ENCODE measurements around the gene CYBC1.

DNA sequence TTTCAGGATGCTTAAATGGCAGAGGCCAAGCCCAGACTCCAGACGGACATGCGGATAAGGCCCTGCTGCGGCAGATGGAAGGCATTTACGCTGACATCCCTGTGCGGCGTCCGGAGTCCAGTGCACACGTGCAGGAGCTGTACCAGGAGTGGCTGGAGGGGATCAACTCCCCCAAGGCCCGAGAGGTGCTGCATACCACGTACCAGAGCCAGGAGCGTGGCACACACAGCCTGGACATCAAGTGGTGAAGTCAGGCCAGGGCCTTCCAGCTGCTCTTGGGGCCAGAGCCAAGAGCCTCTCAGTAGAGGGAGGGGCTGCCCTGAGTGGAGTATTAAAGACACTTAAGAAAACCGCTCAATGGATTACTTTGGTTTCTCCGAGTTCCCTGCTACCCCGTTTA lies 37.4 kb upstream of the CYBC1 start:
- no peak for TF ChIP-seq SUZ12 (IDR thresholded peaks at IDR 0.05; ENCODE audit: low read length)
- no peak for TF ChIP-seq POLR2AphosphoS5 (IDR thresholded peaks at IDR 0.05; ENCODE audit: low read depth, low read length)
- TF ChIP-seq HDAC2 (IDR thresholded peaks at IDR 0.05; ENCODE audit: borderline replicate concordance in 1 of 2, low read depth in 2 of 2, low read length in 2 of 2): no peak
- TF ChIP-seq, protein P1, sequence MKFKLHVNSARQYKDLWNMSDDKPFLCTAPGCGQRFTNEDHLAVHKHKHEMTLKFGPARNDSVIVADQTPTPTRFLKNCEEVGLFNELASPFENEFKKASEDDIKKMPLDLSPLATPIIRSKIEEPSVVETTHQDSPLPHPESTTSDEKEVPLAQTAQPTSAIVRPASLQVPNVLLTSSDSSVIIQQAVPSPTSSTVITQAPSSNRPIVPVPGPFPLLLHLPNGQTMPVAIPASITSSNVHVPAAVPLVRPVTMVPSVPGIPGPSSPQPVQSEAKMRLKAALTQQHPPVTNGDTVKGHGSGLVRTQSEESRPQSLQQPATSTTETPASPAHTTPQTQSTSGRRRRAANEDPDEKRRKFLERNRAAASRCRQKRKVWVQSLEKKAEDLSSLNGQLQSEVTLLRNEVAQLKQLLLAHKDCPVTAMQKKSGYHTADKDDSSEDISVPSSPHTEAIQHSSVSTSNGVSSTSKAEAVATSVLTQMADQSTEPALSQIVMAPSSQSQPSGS (IDR thresholded peaks at IDR 0.05; ENCODE audit: low read length): no peak
- TF ChIP-seq, protein P2, sequence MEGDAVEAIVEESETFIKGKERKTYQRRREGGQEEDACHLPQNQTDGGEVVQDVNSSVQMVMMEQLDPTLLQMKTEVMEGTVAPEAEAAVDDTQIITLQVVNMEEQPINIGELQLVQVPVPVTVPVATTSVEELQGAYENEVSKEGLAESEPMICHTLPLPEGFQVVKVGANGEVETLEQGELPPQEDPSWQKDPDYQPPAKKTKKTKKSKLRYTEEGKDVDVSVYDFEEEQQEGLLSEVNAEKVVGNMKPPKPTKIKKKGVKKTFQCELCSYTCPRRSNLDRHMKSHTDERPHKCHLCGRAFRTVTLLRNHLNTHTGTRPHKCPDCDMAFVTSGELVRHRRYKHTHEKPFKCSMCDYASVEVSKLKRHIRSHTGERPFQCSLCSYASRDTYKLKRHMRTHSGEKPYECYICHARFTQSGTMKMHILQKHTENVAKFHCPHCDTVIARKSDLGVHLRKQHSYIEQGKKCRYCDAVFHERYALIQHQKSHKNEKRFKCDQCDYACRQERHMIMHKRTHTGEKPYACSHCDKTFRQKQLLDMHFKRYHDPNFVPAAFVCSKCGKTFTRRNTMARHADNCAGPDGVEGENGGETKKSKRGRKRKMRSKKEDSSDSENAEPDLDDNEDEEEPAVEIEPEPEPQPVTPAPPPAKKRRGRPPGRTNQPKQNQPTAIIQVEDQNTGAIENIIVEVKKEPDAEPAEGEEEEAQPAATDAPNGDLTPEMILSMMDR (IDR thresholded peaks at IDR 0.05; ENCODE audit: control extremely low read depth in 1 of 3, insufficient read depth in 1 of 3, low read depth in 1 of 3, low read length in 3 of 3): no peak
- TF ChIP-seq CHD1 (IDR thresholded peaks at IDR 0.05; ENCODE audit: low read depth, low read length): no peak
- no peak for TF ChIP-seq SP1 (IDR thresholded peaks at IDR 0.05; ENCODE audit: low read depth, low read length)
- TF ChIP-seq, protein P3, sequence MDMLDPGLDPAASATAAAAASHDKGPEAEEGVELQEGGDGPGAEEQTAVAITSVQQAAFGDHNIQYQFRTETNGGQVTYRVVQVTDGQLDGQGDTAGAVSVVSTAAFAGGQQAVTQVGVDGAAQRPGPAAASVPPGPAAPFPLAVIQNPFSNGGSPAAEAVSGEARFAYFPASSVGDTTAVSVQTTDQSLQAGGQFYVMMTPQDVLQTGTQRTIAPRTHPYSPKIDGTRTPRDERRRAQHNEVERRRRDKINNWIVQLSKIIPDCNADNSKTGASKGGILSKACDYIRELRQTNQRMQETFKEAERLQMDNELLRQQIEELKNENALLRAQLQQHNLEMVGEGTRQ (IDR thresholded peaks at IDR 0.05; ENCODE audit: low read length): no peak
- TF ChIP-seq BRCA1 (IDR thresholded peaks at IDR 0.05; ENCODE audit: low read depth, low read length): no peak

Data from H1 (cell line).